Measurements from ENCODE around the gene GFRA1. TPM values are rescaled to one million over a fixed set of nuclear protein-coding genes. Genes with fewer than 3 reads are reported as not detected.

Gene GFRA1
- total RNA-seq, 1 experiment from 2014 or later, result 0.30 TPM

GRCh38 chr10:116182426-116182825 is 90.6 kb downstream of the GFRA1 start (continued):
- TF ChIP-seq YY1 (IDR thresholded peaks at IDR 0.05; ENCODE audit: extremely low read depth, insufficient replicate concordance, low read depth, low read length), result no peak

GRCh38 chr10:116178086-116178605 is 94.9 kb downstream of the GFRA1 start:
- no TSS peak for BruUV-seq (replicated peaks)

More at GRCh38 chr10:116178086-116178605, 94.9 kb downstream of the GFRA1 start:
- Histone ChIP-seq H3K4me1 (ENCODE audit: control insufficient read depth in 1 of 2, insufficient read depth in 2 of 2, low read length in 2 of 2) (no peaks in the 10 kb centered on the region), H3K9me3 (ENCODE audit: control insufficient read depth in 1 of 2, insufficient read depth in 1 of 2, low read depth in 1 of 2, low read length in 2 of 2) (no peaks in the 10 kb centered on the region), H3K9me2 (ENCODE audit: insufficient read depth) (no peaks in the 10 kb centered on the region), H3K9ac (ENCODE audit: low read length) (no peak overlapping the region), H4K20me1 (ENCODE audit: insufficient read depth) (no peaks in the 10 kb centered on the region), H2AFZ (ENCODE audit: low read depth, low read length, poor library complexity, severe bottlenecking) (no peak overlapping the region), H3K4me3 (replicated peaks in 1 of 2; ENCODE audit: low read depth in 1 of 2, low read length in 2 of 2) (no peak overlapping the region), H3K27me3 (ENCODE audit: insufficient read depth, low read length) (peaks cover 38% of the 10 kb centered on the region), H3K36me3 (ENCODE audit: control insufficient read depth in 1 of 2, insufficient read depth in 2 of 2, low read length in 2 of 2) (no peaks in the 10 kb centered on the region), H3K4me2 (ENCODE audit: low read length) (no peak overlapping the region), H3K27ac (ENCODE audit: low read depth, low read length) (no peak overlapping the region), H3K79me2 (ENCODE audit: insufficient read depth, low read length) (no peaks in the 10 kb centered on the region)
- no peak for DNase-seq (ENCODE audit: low read depth, low spot score)
- RAD21 ChIA-PET (ENCODE audit: low non-redundant PET in 1 of 2, low total read pairs in 2 of 2, uncharacterized antibody in 2 of 2, unreplicated experiment in 2 of 2), result no interaction called here
- ATAC-seq, result no peak
- CTCF ChIA-PET, result no interaction called here
- intact Hi-C loops (cut with micrococcal nuclease), result no loop called here
- TF ChIP-seq CBX3 (IDR thresholded peaks at IDR 0.05; ENCODE audit: low read depth), result no peak
- TF ChIP-seq SP1 (IDR thresholded peaks at IDR 0.05; ENCODE audit: low read depth), result no peak
- no peak for TF ChIP-seq EZH2phosphoT487 (IDR thresholded peaks at IDR 0.05; ENCODE audit: borderline replicate concordance)
- no peak for TF ChIP-seq ATF3 (IDR thresholded peaks at IDR 0.05)
- TF ChIP-seq CEBPB (IDR thresholded peaks at IDR 0.05; ENCODE audit: low read depth), result no peak
- no peak for TF ChIP-seq RAD21 (IDR thresholded peaks at IDR 0.05; ENCODE audit: low read depth)
- TF ChIP-seq REST (IDR thresholded peaks at IDR 0.05; ENCODE audit: low read depth), result no peak
- TF ChIP-seq TCF7L2 (IDR thresholded peaks at IDR 0.05; ENCODE audit: borderline replicate concordance, extremely low read depth, insufficient read depth, insufficient read length), result no peak
- no peak for TF ChIP-seq MAX (IDR thresholded peaks at IDR 0.05)
- no peak for TF ChIP-seq SRF (IDR thresholded peaks at IDR 0.05; ENCODE audit: low read depth)
- no peak for TF ChIP-seq CTCF (IDR thresholded peaks at IDR 0.05 in 2 of 3, conservative IDR thresholded peaks at IDR 0.05 in 1 of 3; ENCODE audit: borderline replicate concordance in 1 of 3, insufficient read depth in 1 of 3, low read depth in 2 of 3, low read length in 2 of 3)
- TF ChIP-seq SIN3A (IDR thresholded peaks at IDR 0.05; ENCODE audit: low read depth), result no peak
- TF ChIP-seq JUND (IDR thresholded peaks at IDR 0.05), result no peak
- TF ChIP-seq ZNF274 (IDR thresholded peaks at IDR 0.05; ENCODE audit: low read depth, low read length), result no peak
- no peak for TF ChIP-seq FOSL1 (IDR thresholded peaks at IDR 0.05; ENCODE audit: low read depth)
- POLR2A ChIA-PET, result no interaction called here
